SK-N-SH treated with all-trans-retinoic acid at 6 μM for 48 hours (cell line): ENCODE measurements around the gene UNC45B.

Experiments used
- ATAC-seq: fragments of 200-7000 bp; cut with Tn5 transposase; 3 replicates; pipeline ENCODE4 v1.9.1; 2020; ENCODE audit warnings: mild to moderate bottlenecking, moderate library complexity
- ARNTL ChIP-seq: fragments of 450-650 bp; formaldehyde crosslinking; IDR thresholded peaks from 2 replicates; pipeline ENCODE4 v1.5.0; 2020; ENCODE audit warnings: low read depth, mild to moderate bottlenecking, moderate library complexity, borderline replicate concordance
- CREB5 ChIP-seq: fragments of 250-450 bp; sonication (Bioruptor Pico); IDR thresholded peaks from 2 replicates; pipeline ENCODE4 v1.5.1; 2020; ENCODE audit warnings: low read depth, mild to moderate bottlenecking, moderate library complexity
- CSDC2 ChIP-seq: fragments of 250-450 bp; sonication (Bioruptor Pico); IDR thresholded peaks from 2 replicates; pipeline ENCODE4 v1.5.0; 2020; ENCODE audit warnings: mild to moderate bottlenecking, moderate library complexity
- CSRNP3 ChIP-seq: fragments of 250-450 bp; sonication (Bioruptor Pico); IDR thresholded peaks from 2 replicates; pipeline ENCODE4 v1.5.1; 2021; ENCODE audit warnings: mild to moderate bottlenecking, moderate library complexity
- ESRRG ChIP-seq: fragments of 250-450 bp; sonication (Bioruptor Pico); IDR thresholded peaks from 2 replicates; pipeline ENCODE4 v1.6.1; 2021; ENCODE audit warnings: mild to moderate bottlenecking
- GLIS3 ChIP-seq: fragments of 250-450 bp; sonication (Bioruptor Pico); IDR thresholded peaks from 2 replicates; pipeline ENCODE4 v1.5.0; 2020; ENCODE audit warnings: mild to moderate bottlenecking, moderate library complexity
- ISL1 ChIP-seq: fragments of 250-450 bp; sonication (Bioruptor Pico); IDR thresholded peaks from 2 replicates; pipeline ENCODE4 v2.1.2; 2022; ENCODE audit warnings: mild to moderate bottlenecking, moderate library complexity
- OSR1 ChIP-seq: fragments of 250-450 bp; sonication (Bioruptor Pico); IDR thresholded peaks from 2 replicates; pipeline ENCODE4 v1.8.0; 2022; ENCODE audit warnings: moderate library complexity, mild to moderate bottlenecking, inconsistent platforms
- PATZ1 ChIP-seq: fragments of 250-450 bp; sonication (Bioruptor Pico); IDR thresholded peaks from 2 replicates; pipeline ENCODE4 v1.8.0; 2020; ENCODE audit warnings: mild to moderate bottlenecking, moderate library complexity, borderline replicate concordance
- POU6F1 ChIP-seq: fragments of 250-450 bp; sonication (Bioruptor Pico); IDR thresholded peaks from 2 replicates; pipeline ENCODE4 v1.8.0; 2021; ENCODE audit warnings: low read depth, mild to moderate bottlenecking, moderate library complexity, borderline replicate concordance
- SNAI2 ChIP-seq: fragments of 250-450 bp; sonication (Bioruptor Pico); IDR thresholded peaks from 2 replicates; pipeline ENCODE4 v1.5.0; 2020; ENCODE audit warnings: mild to moderate bottlenecking, moderate library complexity
- TCF4 ChIP-seq: fragments of 250-450 bp; sonication (Bioruptor Pico); IDR thresholded peaks from 2 replicates; pipeline ENCODE4 v1.8.0; 2021; ENCODE audit warnings: mild to moderate bottlenecking, moderate library complexity, borderline replicate concordance
- TSHZ2 ChIP-seq: fragments of 250-450 bp; sonication (Bioruptor Pico); IDR thresholded peaks from 2 replicates; pipeline ENCODE4 v1.5.0; 2020; ENCODE audit warnings: mild to moderate bottlenecking, moderate library complexity
- ZC3H10 ChIP-seq: fragments of 250-450 bp; sonication (Bioruptor Pico); IDR thresholded peaks from 2 replicates; pipeline ENCODE4 v1.5.1; 2021; ENCODE audit warnings: mild to moderate bottlenecking, moderate library complexity
- ZFP3 ChIP-seq: fragments of 250-450 bp; sonication (Bioruptor Pico); IDR thresholded peaks from 2 replicates; pipeline ENCODE4 v1.5.0; 2020; ENCODE audit warnings: mild to moderate bottlenecking, moderate library complexity
- ZNF565 ChIP-seq: fragments of 450-650 bp; formaldehyde crosslinking; conservative IDR thresholded peaks from 2 replicates; pipeline ENCODE4 v1.5.0; 2020; ENCODE audit warnings: low read depth, mild to moderate bottlenecking, moderate library complexity
- ZNF70 ChIP-seq: fragments of 450-650 bp; formaldehyde crosslinking; IDR thresholded peaks from 2 replicates; pipeline ENCODE4 v1.5.0; 2020; ENCODE audit warnings: mild to moderate bottlenecking, moderate library complexity
- ZNF8 ChIP-seq: fragments of 450-650 bp; formaldehyde crosslinking; IDR thresholded peaks from 2 replicates; pipeline ENCODE4 v1.5.0; 2020; ENCODE audit warnings: mild to moderate bottlenecking, moderate library complexity

UNC45B gene

GRCh38 chr17:35187481-35187880 lies 39.9 kb downstream of the UNC45B start (continued):
- no peak for TF ChIP-seq TSHZ2 (CRISPR knock-in tag)
- no peak for TF ChIP-seq ZNF8 (CRISPR knock-in tag)
- TF ChIP-seq ZC3H10 (CRISPR knock-in tag): no peak
- no peak for TF ChIP-seq SNAI2 (CRISPR knock-in tag)
- TF ChIP-seq CSDC2 (CRISPR knock-in tag): no peak

- ATAC-seq: no peak
- no peak for TF ChIP-seq POU6F1 (CRISPR knock-in tag)
- no peak for TF ChIP-seq ZC3H10 (CRISPR knock-in tag)
- no peak for TF ChIP-seq TCF4 (CRISPR knock-in tag)
- TF ChIP-seq ZFP3 (CRISPR knock-in tag): no peak
Measured at GRCh38 chr17:35188111-35188510, 40.5 kb downstream of the UNC45B start.

- no peak for TF ChIP-seq CREB5 (CRISPR knock-in tag)
- TF ChIP-seq ESRRG: no peak
- TF ChIP-seq POU6F1 (CRISPR knock-in tag): no peak
- no peak for TF ChIP-seq SNAI2 (CRISPR knock-in tag)
Measured at GRCh38 chr17:35189291-35189690, 41.7 kb downstream of the UNC45B start.

GRCh38 chr17:35191001-35191695 lies 43.5 kb downstream of the UNC45B start:
- ATAC-seq: no peak
- TF ChIP-seq TCF4 (CRISPR knock-in tag) (no peak), ZNF565 (CRISPR knock-in tag) (no peak), CSDC2 (CRISPR knock-in tag) (no peak), ESRRG (no peak), TSHZ2 (CRISPR knock-in tag) (no peak), ZNF8 (CRISPR knock-in tag) (no peak), POU6F1 (CRISPR knock-in tag) (no peak), ISL1 (CRISPR knock-in tag) (no peak), SNAI2 (CRISPR knock-in tag) (no peak), CSRNP3 (no peak), OSR1 (CRISPR knock-in tag) (no peak), ZNF70 (CRISPR knock-in tag) (no peak), ZFP3 (CRISPR knock-in tag) (no peak), ZC3H10 (CRISPR knock-in tag) (no peak), ARNTL (CRISPR knock-in tag) (no peak), PATZ1 (CRISPR knock-in tag) (no peak), GLIS3 (no peak)

More at GRCh38 chr17:35189291-35189690, 41.7 kb downstream of the UNC45B start:
- ATAC-seq: no peak
